SK-N-SH treated with all-trans-retinoic acid at 6 μM for 48 hours (cell line): ENCODE results near the gene SORCS3.

ENCODE experiments used
- ATAC-seq: fragments of 200-7000 bp; cut with Tn5 transposase; 3 replicates; pipeline ENCODE4 v1.9.1; 2020; ENCODE audit warnings: mild to moderate bottlenecking, moderate library complexity
- ARNTL ChIP-seq: fragments of 450-650 bp; formaldehyde crosslinking; IDR thresholded peaks from 2 replicates; pipeline ENCODE4 v1.5.0; 2020; ENCODE audit warnings: low read depth, mild to moderate bottlenecking, moderate library complexity, borderline replicate concordance
- BACH2 ChIP-seq: fragments of 250-450 bp; sonication (Bioruptor Pico); IDR thresholded peaks from 2 replicates; pipeline ENCODE4 v1.9.0; 2021; ENCODE audit warnings: mild to moderate bottlenecking, borderline replicate concordance
- CREB5 ChIP-seq: fragments of 250-450 bp; sonication (Bioruptor Pico); IDR thresholded peaks from 2 replicates; pipeline ENCODE4 v1.5.1; 2020; ENCODE audit warnings: low read depth, mild to moderate bottlenecking, moderate library complexity
- CSDC2 ChIP-seq: fragments of 250-450 bp; sonication (Bioruptor Pico); IDR thresholded peaks from 2 replicates; pipeline ENCODE4 v1.5.0; 2020; ENCODE audit warnings: mild to moderate bottlenecking, moderate library complexity
- CSRNP3 ChIP-seq: fragments of 250-450 bp; sonication (Bioruptor Pico); IDR thresholded peaks from 2 replicates; pipeline ENCODE4 v1.5.1; 2021; ENCODE audit warnings: mild to moderate bottlenecking, moderate library complexity
- ESRRG ChIP-seq: fragments of 250-450 bp; sonication (Bioruptor Pico); IDR thresholded peaks from 2 replicates; pipeline ENCODE4 v1.6.1; 2021; ENCODE audit warnings: mild to moderate bottlenecking
- GLIS3 ChIP-seq: fragments of 250-450 bp; sonication (Bioruptor Pico); IDR thresholded peaks from 2 replicates; pipeline ENCODE4 v1.5.0; 2020; ENCODE audit warnings: mild to moderate bottlenecking, moderate library complexity
- ISL1 ChIP-seq: fragments of 250-450 bp; sonication (Bioruptor Pico); IDR thresholded peaks from 2 replicates; pipeline ENCODE4 v2.1.2; 2022; ENCODE audit warnings: mild to moderate bottlenecking, moderate library complexity
- OSR1 ChIP-seq: fragments of 250-450 bp; sonication (Bioruptor Pico); IDR thresholded peaks from 2 replicates; pipeline ENCODE4 v1.8.0; 2022; ENCODE audit warnings: moderate library complexity, mild to moderate bottlenecking, inconsistent platforms
- PPARA ChIP-seq: fragments of 250-450 bp; sonication (Bioruptor Pico); IDR thresholded peaks from 2 replicates; pipeline ENCODE4 v1.5.0; 2020; ENCODE audit warnings: mild to moderate bottlenecking, borderline replicate concordance
- RARB ChIP-seq: fragments of 250-450 bp; sonication (Bioruptor Pico); IDR thresholded peaks from 2 replicates; pipeline ENCODE4 v1.8.0; 2021; ENCODE audit warnings: mild to moderate bottlenecking, moderate library complexity
- SNAI2 ChIP-seq: fragments of 250-450 bp; sonication (Bioruptor Pico); IDR thresholded peaks from 2 replicates; pipeline ENCODE4 v1.5.0; 2020; ENCODE audit warnings: mild to moderate bottlenecking, moderate library complexity
- TCF4 ChIP-seq: fragments of 250-450 bp; sonication (Bioruptor Pico); IDR thresholded peaks from 2 replicates; pipeline ENCODE4 v1.8.0; 2021; ENCODE audit warnings: mild to moderate bottlenecking, moderate library complexity, borderline replicate concordance
- TOX ChIP-seq: fragments of 250-450 bp; sonication (Bioruptor Pico); IDR thresholded peaks from 2 replicates; pipeline ENCODE4 v1.8.0; 2021; ENCODE audit warnings: mild to moderate bottlenecking, moderate library complexity, borderline replicate concordance
- ZC3H10 ChIP-seq: fragments of 250-450 bp; sonication (Bioruptor Pico); IDR thresholded peaks from 2 replicates; pipeline ENCODE4 v1.5.1; 2021; ENCODE audit warnings: mild to moderate bottlenecking, moderate library complexity
- ZFP3 ChIP-seq: fragments of 250-450 bp; sonication (Bioruptor Pico); IDR thresholded peaks from 2 replicates; pipeline ENCODE4 v1.5.0; 2020; ENCODE audit warnings: mild to moderate bottlenecking, moderate library complexity
- ZNF565 ChIP-seq: fragments of 450-650 bp; formaldehyde crosslinking; conservative IDR thresholded peaks from 2 replicates; pipeline ENCODE4 v1.5.0; 2020; ENCODE audit warnings: low read depth, mild to moderate bottlenecking, moderate library complexity
- ZNF70 ChIP-seq: fragments of 450-650 bp; formaldehyde crosslinking; IDR thresholded peaks from 2 replicates; pipeline ENCODE4 v1.5.0; 2020; ENCODE audit warnings: mild to moderate bottlenecking, moderate library complexity
- ZNF8 ChIP-seq: fragments of 450-650 bp; formaldehyde crosslinking; IDR thresholded peaks from 2 replicates; pipeline ENCODE4 v1.5.0; 2020; ENCODE audit warnings: mild to moderate bottlenecking, moderate library complexity
- TF ChIP-seq, protein P1 (sequence below): fragments of 250-450 bp; sonication (Bioruptor Pico); IDR thresholded peaks from 2 replicates; pipeline ENCODE4 v1.5.0; 2020; ENCODE audit warnings: mild to moderate bottlenecking, moderate library complexity
- TF ChIP-seq, protein P2 (sequence below): fragments of 250-450 bp; sonication (Bioruptor Pico); IDR thresholded peaks from 2 replicates; pipeline ENCODE4 v1.8.0; 2021; ENCODE audit warnings: low read depth, mild to moderate bottlenecking, moderate library complexity, borderline replicate concordance

Gene SORCS3

GRCh38 chr10:105159268-105159667 is 518.2 kb downstream of the SORCS3 start (continued):
- no peak for TF ChIP-seq SNAI2 (CRISPR knock-in tag)

DNA sequence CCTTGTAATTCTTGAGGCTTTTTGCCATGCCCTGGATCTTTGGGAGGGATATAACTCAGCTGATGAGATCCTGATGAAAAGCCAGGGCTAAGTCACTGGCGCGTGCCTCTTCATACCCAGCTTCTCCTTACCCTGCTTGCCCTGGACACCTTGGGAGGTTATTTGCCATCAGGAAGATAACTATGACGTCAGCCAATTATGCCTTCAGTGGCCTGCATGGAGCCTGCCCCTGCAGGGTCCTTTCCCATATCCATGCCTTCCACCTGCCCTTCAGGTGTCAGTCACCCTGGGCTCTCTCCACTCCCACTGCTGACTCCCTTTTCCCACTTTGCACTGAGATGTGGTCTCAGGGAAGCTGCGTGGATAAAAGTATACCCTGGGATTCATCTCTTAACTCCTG is 520.1 kb downstream of the SORCS3 start:
- ATAC-seq = no peak
- no peak for TF ChIP-seq ZC3H10 (CRISPR knock-in tag)
- TF ChIP-seq ESRRG (CRISPR knock-in tag) = no peak
- no peak for TF ChIP-seq ZNF70
- TF ChIP-seq ARNTL (CRISPR knock-in tag) = no peak

DNA sequence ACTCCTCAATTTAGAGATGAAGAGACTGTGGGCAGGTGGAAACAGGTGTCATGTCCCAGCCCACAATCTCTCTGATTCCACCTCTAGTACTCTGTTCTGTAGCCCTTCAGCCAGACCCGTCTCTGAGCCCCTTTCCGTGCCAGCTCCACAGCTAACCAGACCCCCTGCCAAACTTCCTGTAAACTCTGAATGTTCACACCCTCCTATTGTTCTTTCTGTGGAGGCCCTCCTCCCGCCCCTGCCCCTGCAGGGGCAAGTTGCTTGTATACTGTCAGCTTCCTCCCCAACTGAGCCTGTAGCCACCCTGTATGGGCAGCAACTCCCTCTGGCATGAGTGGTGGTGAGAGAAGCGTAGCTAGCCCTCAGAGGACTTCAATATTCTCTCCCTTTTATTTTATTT is 520.7 kb downstream of the SORCS3 start:
- ATAC-seq = no peak
- TF ChIP-seq TCF4 (CRISPR knock-in tag) (no peak), ZFP3 (no peak), CSRNP3 (CRISPR knock-in tag) (no peak), CSDC2 (no peak), ISL1 (CRISPR knock-in tag) (no peak), ZC3H10 (CRISPR knock-in tag) (no peak), ZNF565 (CRISPR knock-in tag) (no peak), OSR1 (CRISPR knock-in tag) (no peak), CREB5 (CRISPR knock-in tag) (no peak), ZNF8 (CRISPR knock-in tag) (no peak), TOX (CRISPR knock-in tag) (no peak), PPARA (CRISPR knock-in tag) (no peak)
- TF ChIP-seq, protein P1, sequence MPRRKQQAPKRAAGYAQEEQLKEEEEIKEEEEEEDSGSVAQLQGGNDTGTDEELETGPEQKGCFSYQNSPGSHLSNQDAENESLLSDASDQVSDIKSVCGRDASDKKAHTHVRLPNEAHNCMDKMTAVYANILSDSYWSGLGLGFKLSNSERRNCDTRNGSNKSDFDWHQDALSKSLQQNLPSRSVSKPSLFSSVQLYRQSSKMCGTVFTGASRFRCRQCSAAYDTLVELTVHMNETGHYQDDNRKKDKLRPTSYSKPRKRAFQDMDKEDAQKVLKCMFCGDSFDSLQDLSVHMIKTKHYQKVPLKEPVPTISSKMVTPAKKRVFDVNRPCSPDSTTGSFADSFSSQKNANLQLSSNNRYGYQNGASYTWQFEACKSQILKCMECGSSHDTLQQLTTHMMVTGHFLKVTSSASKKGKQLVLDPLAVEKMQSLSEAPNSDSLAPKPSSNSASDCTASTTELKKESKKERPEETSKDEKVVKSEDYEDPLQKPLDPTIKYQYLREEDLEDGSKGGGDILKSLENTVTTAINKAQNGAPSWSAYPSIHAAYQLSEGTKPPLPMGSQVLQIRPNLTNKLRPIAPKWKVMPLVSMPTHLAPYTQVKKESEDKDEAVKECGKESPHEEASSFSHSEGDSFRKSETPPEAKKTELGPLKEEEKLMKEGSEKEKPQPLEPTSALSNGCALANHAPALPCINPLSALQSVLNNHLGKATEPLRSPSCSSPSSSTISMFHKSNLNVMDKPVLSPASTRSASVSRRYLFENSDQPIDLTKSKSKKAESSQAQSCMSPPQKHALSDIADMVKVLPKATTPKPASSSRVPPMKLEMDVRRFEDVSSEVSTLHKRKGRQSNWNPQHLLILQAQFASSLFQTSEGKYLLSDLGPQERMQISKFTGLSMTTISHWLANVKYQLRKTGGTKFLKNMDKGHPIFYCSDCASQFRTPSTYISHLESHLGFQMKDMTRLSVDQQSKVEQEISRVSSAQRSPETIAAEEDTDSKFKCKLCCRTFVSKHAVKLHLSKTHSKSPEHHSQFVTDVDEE = no peak
- TF ChIP-seq, protein P2, sequence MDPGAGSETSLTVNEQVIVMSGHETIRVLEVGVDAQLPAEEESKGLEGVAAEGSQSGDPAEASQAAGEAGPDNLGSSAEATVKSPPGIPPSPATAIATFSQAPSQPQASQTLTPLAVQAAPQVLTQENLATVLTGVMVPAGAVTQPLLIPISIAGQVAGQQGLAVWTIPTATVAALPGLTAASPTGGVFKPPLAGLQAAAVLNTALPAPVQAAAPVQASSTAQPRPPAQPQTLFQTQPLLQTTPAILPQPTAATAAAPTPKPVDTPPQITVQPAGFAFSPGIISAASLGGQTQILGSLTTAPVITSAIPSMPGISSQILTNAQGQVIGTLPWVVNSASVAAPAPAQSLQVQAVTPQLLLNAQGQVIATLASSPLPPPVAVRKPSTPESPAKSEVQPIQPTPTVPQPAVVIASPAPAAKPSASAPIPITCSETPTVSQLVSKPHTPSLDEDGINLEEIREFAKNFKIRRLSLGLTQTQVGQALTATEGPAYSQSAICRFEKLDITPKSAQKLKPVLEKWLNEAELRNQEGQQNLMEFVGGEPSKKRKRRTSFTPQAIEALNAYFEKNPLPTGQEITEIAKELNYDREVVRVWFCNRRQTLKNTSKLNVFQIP = no peak

DNA sequence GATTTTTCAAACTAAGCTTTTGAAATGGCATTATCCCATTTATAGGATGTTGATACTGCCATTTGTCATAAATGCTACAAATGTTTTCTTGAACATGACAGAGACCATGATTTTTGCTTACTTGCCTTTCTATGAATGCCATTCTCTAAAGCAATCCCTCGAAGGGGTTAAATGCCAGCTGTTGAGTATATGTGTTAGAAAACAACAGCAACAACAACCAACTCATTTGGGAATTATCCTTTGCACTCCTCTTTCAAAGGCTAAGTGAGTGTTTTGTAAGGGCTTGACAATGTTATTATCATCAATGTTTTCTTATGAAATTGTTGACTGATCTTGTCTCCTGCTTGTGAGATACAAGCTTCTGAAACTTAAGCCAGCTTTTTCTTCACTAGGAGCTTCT is 529.4 kb downstream of the SORCS3 start:
- TF ChIP-seq CSDC2 = no peak

GRCh38 chr10:105171945-105172344 is 530.9 kb downstream of the SORCS3 start:
- ATAC-seq = no peak
- TF ChIP-seq, protein P1 = no peak
- TF ChIP-seq OSR1 (CRISPR knock-in tag) (no peak), PPARA (CRISPR knock-in tag) (no peak), ZNF70 (no peak), ZNF8 (CRISPR knock-in tag) (no peak), BACH2 (CRISPR knock-in tag) (no peak), ARNTL (CRISPR knock-in tag) (no peak), CREB5 (CRISPR knock-in tag) (no peak), CSDC2 (no peak), GLIS3 (CRISPR knock-in tag) (no peak), SNAI2 (CRISPR knock-in tag) (no peak), ISL1 (CRISPR knock-in tag) (no peak), RARB (CRISPR knock-in tag) (no peak), ZC3H10 (CRISPR knock-in tag) (no peak)
- TF ChIP-seq, protein P2 = no peak

More for the DNA sequence above, 529.4 kb downstream of the SORCS3 start:
- ATAC-seq = no peak
